ENCODE data around the gene UPK3A.
A peak's percentile ranks its signal among the peaks of the same experiment; 100 is the strongest.

The UPK3A gene

GRCh38 chr22:45238957-45239680 is 45.6 kb upstream of the UPK3A start:
- DNase-seq (ENCODE audit: low read depth): no peak

DNA sequence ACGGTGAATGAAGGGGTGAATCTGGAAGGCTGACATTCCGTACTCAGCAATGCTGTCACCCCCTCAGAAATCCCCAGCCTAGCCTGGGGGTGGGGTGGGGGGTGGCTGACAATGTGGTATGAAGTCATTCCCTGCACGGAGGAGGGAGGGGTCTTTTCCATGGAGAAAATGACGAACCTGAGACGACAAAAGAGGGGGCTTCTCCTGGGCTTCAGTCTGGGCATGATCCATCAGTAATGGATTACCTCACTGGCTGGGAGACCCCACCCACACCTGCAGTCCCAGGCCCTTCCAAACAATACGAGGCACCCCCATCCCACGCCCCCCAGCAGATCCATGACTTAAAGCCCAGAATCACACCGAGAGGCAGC is 45.1 kb upstream of the UPK3A start:
- TF ChIP-seq CTCF (conservative IDR thresholded peaks at IDR 0.05; ENCODE audit: low read depth, low read length): no peak
- no peak for DNase-seq (ENCODE audit: low read depth)
- peak overlapping the region; percentile 59 for H3K4me3 ChIP-seq (ENCODE audit: low read length)

More at GRCh38 chr22:45238957-45239680, 45.6 kb upstream of the UPK3A start:
- H3K4me3 ChIP-seq (ENCODE audit: low read length): no peak overlapping the region
- no peak for TF ChIP-seq CTCF (conservative IDR thresholded peaks at IDR 0.05; ENCODE audit: low read depth, low read length)

GRCh38 chr22:45240104-45240809 is 44.5 kb upstream of the UPK3A start:
- no peak for TF ChIP-seq CTCF (conservative IDR thresholded peaks at IDR 0.05; ENCODE audit: low read depth, low read length)
- no peak for DNase-seq (ENCODE audit: low read depth)
- peak overlapping the region; percentile 59 for H3K4me3 ChIP-seq (ENCODE audit: low read length)

GRCh38 chr22:45240810-45241631 is 43.7 kb upstream of the UPK3A start, which contains the start of gene KIAA0930:
KIAA0930 (minus strand) TSS chr22:45240894; CDS start chr22:45240703, 191 bp downstream.
- H3K4me3 ChIP-seq (ENCODE audit: low read length): peak within 1 kb of the TSS; percentile 59
- DNase-seq (ENCODE audit: low read depth): no peak
- no peak for TF ChIP-seq CTCF (conservative IDR thresholded peaks at IDR 0.05; ENCODE audit: low read depth, low read length)

- H3K4me3 ChIP-seq (ENCODE audit: low read length): no peak overlapping the region
- DNase-seq (ENCODE audit: low read depth): no peak
- TF ChIP-seq CTCF (conservative IDR thresholded peaks at IDR 0.05; ENCODE audit: low read depth, low read length): peak; percentile 13
These were observed 42.0 kb upstream of the UPK3A start for GRCh38 chr22:45242778-45243191.

- H3K4me3 ChIP-seq (ENCODE audit: low read length): no peak overlapping the region
- DNase-seq (ENCODE audit: low read depth): no peak
These were observed 39.8 kb upstream of the UPK3A start for GRCh38 chr22:45244916-45245315.

More at GRCh38 chr22:45244916-45245315, 39.8 kb upstream of the UPK3A start:
- no peak for TF ChIP-seq CTCF (conservative IDR thresholded peaks at IDR 0.05; ENCODE audit: low read depth, low read length)
